LNCaP clone FGC (cell line): ENCODE measurements around the gene STXBP3.
"Not testable (repeated sequence)": the region's sequence is repeated elsewhere in the genome, so short reads cannot be mapped to it uniquely, and the experiment has no call there.

Experiments
- DNase-seq: peaks from one replicate; pipeline ENCODE4 v3.0.0-alpha.2; 2011; ENCODE audit warnings: low read depth
- H3K4me3 ChIP-seq: 2 replicates; pipeline ENCODE4 v1.5.1; 2011; ENCODE audit warnings: mild to moderate bottlenecking, low read depth, low read length, control low read depth
- TF ChIP-seq, protein P1 (sequence below): IDR thresholded peaks from 2 replicates; pipeline ENCODE4 v1.5.1; 2012; ENCODE audit warnings: mild to moderate bottlenecking; ENCODE audit not compliant: control insufficient read depth, insufficient read depth; ENCODE audit errors: extremely low read depth

Gene STXBP3

DNA sequence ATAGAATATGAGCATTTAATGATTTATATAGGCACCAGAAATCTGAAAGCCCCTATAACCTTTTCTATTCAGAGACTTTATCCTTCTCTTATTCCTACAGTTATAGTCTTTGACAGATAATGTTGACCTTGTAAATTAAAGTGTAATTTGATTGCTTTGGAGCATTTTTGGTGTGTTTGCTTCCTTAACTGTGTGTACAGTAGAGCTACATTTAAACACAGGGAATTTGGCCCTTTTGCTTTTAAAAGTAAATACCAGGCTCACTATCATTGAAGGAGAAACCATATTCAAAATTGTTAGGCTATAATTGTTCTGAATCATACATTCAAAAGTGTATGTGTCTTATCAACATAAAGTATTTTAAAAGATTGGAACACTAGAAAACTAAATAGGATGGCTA, 33.0 kb downstream of the STXBP3 start:
- DNase-seq, result no peak
- no peak overlapping the region for H3K4me3 ChIP-seq
- TF ChIP-seq, protein P1, sequence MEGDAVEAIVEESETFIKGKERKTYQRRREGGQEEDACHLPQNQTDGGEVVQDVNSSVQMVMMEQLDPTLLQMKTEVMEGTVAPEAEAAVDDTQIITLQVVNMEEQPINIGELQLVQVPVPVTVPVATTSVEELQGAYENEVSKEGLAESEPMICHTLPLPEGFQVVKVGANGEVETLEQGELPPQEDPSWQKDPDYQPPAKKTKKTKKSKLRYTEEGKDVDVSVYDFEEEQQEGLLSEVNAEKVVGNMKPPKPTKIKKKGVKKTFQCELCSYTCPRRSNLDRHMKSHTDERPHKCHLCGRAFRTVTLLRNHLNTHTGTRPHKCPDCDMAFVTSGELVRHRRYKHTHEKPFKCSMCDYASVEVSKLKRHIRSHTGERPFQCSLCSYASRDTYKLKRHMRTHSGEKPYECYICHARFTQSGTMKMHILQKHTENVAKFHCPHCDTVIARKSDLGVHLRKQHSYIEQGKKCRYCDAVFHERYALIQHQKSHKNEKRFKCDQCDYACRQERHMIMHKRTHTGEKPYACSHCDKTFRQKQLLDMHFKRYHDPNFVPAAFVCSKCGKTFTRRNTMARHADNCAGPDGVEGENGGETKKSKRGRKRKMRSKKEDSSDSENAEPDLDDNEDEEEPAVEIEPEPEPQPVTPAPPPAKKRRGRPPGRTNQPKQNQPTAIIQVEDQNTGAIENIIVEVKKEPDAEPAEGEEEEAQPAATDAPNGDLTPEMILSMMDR, result no peak

DNA sequence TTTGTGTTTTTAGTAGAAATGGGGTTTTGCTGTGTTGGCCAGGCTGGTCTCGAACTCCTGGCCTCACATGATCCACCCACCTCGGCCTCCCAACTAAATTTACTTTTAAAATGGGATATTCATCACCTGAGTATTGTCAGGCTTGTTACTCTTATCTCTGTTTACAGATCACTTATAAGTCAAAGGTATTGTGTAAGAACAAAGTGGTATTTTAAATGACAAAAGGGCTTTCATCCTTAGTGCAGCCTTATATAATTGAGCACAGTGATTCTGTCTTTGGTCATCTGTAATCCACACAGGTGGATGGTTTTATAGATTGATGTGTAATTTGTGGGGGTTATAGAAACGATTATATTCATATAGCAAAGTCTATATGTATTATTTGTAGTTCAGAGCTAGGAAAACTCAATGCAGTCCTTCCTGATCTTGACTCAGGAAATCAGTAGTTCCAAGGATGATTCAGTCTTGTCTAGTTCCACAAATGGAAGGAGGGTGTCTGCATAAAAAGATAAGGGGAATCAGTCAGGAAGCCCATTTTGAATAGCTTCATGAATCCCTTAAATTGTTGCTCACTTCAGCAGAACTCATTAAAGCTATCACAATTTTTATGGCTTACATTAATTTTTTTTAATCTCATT, 34.6 kb downstream of the STXBP3 start:
- no peak overlapping the region for H3K4me3 ChIP-seq
- no peak for DNase-seq
- TF ChIP-seq, protein P1, result no peak

DNA sequence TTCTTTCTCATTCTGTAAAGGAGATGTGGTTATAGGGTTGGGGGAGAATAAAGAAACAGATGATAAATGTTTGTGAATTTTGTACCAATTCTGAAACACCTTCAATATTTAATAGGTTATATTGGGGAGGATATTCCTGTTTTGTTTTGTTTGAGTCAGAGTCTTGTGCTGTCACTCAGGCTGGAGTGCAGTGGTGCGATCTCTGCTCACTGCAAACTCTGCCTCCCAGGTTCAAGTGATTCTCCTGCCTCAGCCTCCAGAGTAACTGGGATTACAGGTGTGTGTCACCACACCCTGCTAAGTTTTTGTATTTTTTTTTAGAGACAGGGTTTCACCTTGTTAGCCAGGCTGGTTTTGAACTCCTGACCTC, 35.1 kb downstream of the STXBP3 start:
- not testable (repeated sequence) for DNase-seq, H3K4me3 ChIP-seq

DNA sequence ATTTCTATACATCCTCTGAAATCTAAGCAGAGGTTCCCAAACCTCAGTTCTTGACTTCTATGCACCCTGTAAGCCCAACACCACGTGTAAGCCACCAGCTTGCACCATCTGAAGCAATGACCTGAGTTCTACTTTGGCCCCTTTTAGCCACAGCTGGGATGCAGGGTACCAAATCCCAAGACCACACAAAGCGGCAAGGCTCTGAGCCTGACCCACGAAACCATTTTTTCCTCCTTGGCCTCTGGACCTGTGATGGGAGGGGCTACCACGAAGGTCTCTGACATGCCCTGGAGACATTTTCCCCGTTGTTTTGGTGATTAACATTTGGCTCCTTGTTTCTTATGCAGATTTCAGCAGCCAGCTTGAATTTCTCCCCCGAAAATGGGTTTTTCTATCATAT, 38.8 kb downstream of the STXBP3 start:
- no peak for DNase-seq
- no peak overlapping the region for H3K4me3 ChIP-seq
- TF ChIP-seq, protein P1, result no peak

DNA sequence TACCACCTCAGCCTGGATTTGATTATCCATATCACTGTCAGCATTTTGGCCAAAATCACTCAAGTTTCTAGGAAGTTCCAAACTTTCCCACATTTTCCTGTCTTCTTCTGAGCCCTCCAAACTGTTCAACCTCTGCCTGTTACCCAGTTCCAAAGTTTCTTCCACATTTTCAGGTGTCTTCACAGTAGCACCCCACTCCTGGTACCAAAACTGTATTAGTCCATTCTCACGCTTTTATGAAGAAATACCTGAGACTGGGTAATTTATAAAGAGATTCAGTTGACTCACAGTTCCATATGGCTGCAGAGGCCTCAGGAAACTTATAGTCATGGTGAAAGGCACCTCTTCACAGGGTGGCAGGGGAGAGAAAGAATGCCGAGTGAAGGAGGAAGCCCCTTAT, 39.4 kb downstream of the STXBP3 start:
- H3K4me3 ChIP-seq, result no peak overlapping the region
- TF ChIP-seq, protein P1, result no peak
- no peak for DNase-seq

DNA sequence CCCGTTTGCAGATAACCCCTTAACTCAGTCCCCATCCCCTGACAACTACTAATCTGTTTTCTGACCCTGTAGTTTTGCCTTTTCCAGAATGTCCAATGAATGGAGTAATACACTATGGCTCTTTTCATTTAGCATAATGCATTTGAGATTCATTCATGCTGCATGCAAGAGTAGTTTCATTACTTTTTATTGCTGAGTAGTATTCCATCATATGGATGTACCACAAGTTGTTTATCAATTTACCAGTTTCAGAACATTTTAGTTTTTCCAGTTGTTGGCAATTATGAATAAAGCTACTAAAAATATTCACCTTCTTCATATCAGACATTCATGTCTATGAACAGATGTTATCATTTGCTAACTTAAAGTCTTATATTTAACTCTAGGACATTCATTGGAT, 45.3 kb downstream of the STXBP3 start:
- TF ChIP-seq, protein P1, result no peak
- DNase-seq, result no peak
- H3K4me3 ChIP-seq, result no peak overlapping the region

DNA sequence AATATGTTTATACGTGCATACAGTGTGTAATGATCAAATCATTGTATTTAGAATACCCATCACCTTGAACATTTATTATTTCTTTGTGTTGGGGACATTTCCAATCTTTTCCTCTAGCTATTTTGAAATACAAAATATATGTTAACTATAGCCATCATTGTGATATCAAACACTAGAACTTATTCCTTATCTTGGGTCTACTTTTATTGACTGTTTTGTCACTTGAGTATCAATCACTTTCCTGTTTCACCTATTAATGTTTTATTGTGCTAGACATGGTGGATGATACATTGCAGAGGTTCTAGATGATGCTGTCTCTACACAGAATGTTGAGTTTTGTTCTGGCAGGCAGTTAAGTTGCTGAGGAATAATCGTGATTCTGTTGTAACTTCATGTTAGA, 45.9 kb downstream of the STXBP3 start:
- TF ChIP-seq, protein P1, result no peak
- DNase-seq, result no peak
- H3K4me3 ChIP-seq, result no peak overlapping the region

DNA sequence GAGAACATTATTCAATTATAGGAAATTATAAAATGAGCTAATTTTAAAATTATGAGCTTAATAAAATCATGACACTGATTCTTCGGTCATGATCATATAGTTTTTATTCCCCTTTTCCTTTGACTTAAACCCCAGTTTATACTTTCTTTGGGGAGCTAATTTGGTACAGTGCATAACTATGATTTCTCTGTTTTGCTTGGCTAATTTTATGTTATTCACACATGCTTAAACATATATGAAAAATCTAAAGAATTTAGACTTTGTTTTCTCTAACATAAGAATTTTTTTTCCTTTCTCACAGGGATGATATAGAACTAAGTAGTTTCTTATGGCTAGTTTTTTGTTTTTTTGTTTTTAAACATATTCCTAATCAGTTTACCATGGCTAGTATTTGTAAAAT, 52.5 kb downstream of the STXBP3 start:
- TF ChIP-seq, protein P1, result no peak
- no peak for DNase-seq
- H3K4me3 ChIP-seq, result no peak overlapping the region
